ENCODE data around the gene POLD2.

DNA sequence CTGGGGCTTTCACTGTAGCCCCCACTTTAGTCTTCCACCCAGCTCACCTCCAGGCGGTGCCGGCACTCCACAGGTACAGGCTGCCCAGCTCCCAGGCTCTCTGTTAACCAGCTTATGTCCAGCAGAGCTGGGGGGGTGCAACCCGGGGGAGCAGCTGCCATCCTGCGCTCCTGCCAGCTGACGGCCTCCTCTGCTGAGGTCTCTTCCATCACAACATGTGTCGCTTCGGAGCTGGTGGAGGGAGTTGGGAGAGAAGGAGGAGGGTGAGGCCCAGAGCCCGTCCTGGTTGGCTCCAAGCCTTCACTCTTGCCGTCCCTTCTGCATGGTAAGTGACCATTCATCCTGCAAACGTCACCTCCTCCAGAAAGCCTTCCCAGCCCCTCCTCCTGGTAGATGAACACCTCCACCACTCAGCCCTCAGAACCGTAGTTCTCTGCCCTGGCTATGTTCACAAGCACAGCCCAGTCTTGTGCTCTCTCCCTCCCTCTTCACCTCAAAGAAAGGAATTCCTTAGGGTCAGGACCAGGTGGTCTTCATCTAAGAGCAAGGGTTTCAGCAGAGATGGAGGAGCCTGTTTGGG is 42.6 kb downstream of the POLD2 start:
- TF ChIP-seq CTCF (conservative IDR thresholded peaks at IDR 0.05) (no peak), ZFX (IDR thresholded peaks at IDR 0.05) (no peak)

Data from C4-2B (cell line).